ENCODE results near the gene FSCN2. TPM values are rescaled to one million over a fixed set of nuclear protein-coding genes. Genes with fewer than 3 reads are reported as not detected.

Gene FSCN2
- total RNA-seq, 1 experiment from 2014 or later, result 1.6 TPM

DNA sequence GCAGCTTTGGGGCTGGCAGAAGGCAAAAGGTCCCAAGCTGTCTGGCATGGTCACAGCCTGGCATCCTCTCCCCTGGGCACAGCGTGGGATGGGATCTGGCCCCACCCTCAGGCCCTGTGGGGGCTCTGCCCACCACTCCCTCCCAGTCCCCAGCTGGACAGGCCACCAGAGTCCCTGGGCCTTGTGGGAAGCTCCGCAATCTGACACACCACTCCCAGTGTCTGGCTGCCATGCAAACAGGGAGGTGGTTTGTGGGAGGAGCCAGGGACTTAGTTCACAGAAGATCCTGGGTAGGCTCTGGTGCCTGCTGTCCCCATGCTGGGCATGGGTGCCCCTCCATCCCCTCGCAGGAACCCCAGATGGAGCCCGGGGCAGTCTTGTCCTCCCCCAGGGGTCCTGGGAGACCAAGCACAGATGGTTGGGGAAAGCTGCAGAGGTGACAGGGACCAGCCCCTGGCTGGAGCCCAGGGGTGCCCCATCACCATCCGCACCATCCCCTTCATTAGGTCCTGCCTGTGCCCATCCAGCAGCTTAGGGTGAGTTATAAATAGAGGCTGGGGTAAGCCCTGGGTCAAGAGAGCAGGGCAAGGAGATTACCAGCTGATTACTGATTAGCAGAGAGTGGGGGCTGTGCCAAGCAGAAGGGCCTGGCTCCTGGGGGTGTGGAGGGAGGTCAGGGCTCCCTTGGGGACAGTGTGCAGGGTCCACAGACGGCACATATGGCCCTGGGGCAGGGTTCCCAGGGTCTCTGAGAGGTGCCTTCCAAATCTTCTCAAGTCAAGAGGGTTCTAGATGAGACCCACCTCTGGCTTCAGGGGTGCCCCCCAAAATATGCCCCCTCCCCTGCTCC lies 6.2 kb downstream of the FSCN2 start:
- H4K20me1 ChIP-seq (ENCODE audit: control insufficient read depth, insufficient read depth, insufficient read length), result peaks cover 5% of the 10 kb centered on the region
- TF ChIP-seq, protein P1, sequence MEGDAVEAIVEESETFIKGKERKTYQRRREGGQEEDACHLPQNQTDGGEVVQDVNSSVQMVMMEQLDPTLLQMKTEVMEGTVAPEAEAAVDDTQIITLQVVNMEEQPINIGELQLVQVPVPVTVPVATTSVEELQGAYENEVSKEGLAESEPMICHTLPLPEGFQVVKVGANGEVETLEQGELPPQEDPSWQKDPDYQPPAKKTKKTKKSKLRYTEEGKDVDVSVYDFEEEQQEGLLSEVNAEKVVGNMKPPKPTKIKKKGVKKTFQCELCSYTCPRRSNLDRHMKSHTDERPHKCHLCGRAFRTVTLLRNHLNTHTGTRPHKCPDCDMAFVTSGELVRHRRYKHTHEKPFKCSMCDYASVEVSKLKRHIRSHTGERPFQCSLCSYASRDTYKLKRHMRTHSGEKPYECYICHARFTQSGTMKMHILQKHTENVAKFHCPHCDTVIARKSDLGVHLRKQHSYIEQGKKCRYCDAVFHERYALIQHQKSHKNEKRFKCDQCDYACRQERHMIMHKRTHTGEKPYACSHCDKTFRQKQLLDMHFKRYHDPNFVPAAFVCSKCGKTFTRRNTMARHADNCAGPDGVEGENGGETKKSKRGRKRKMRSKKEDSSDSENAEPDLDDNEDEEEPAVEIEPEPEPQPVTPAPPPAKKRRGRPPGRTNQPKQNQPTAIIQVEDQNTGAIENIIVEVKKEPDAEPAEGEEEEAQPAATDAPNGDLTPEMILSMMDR (conservative IDR thresholded peaks at IDR 0.05), result no peak
- H4K8ac ChIP-seq (replicated peaks; ENCODE audit: insufficient read length, low read depth, low read length), result no peak overlapping the region
- H2BK5ac ChIP-seq (ENCODE audit: insufficient read length, low read length), result no peak overlapping the region
- H3K9ac ChIP-seq (ENCODE audit: extremely low read depth, insufficient read length, low read length), result no peak overlapping the region
- Mint-ChIP-seq H3K4me3 (no peak overlapping the region), H3K9me3 (no peaks in the 10 kb centered on the region; a peak in 1 of 5 replicates), H3K27me3 (ENCODE audit: low read depth) (peaks cover 33% of the 10 kb centered on the region), H3K4me1 (0 out of 4 replicates have a peak, but pooled peaks cover 5 to 7% of the 10 kb centered on the region in 2 experiments), H3K27ac (no peak overlapping the region), H3K36me3 (ENCODE audit: insufficient read depth in 1 of 3, low read depth in 3 of 3) (peaks cover 0 to 5% (median 4%) of the 10 kb centered on the region in 3 experiments; a peak in 3 of 7 replicates)
- H3K4ac ChIP-seq (ENCODE audit: low read depth, low read length), result no peak overlapping the region
- no peak overlapping the region for H3K23ac ChIP-seq (ENCODE audit: insufficient read length, low read depth, low read length)
- H2BK120ac ChIP-seq (ENCODE audit: low read depth, low read length, poor library complexity, severe bottlenecking), result no peak overlapping the region
- H3K9me3 ChIP-seq (ENCODE audit: control insufficient read depth, low read depth, low read length), result no peaks in the 10 kb centered on the region
- no peak overlapping the region for H4K91ac ChIP-seq (ENCODE audit: insufficient read length, low read depth, low read length)
- no peak overlapping the region for H2BK20ac ChIP-seq (ENCODE audit: low read depth, low read length, poor library complexity, severe bottlenecking)
- H2AK5ac ChIP-seq (ENCODE audit: insufficient read length, low read length), result no peak overlapping the region
- no peak overlapping the region for H3K14ac ChIP-seq (ENCODE audit: insufficient read depth, low read length)
- no peaks in the 10 kb centered on the region for H3K79me1 ChIP-seq (ENCODE audit: insufficient read depth, low read depth, low read length, poor library complexity, severe bottlenecking)
- peaks cover 7% of the 10 kb centered on the region; the same call in 1 of the 2 replicates for H3K27me3 ChIP-seq (ENCODE audit: insufficient read depth, low read length)
- no peak overlapping the region for H2BK12ac ChIP-seq (ENCODE audit: insufficient read length, low read depth, low read length)
- no peaks in the 10 kb centered on the region for H3K4me1 ChIP-seq (ENCODE audit: insufficient read depth, low read length)
- no CpG with 5 or more reads among the region's 6 CpGs for WGBS (ENCODE audit: extremely low coverage, insufficient read length, low lambda C conversion rate)
- no peak overlapping the region for H3K27ac ChIP-seq (ENCODE audit: insufficient read length, low read depth, low read length)
- no peaks in the 10 kb centered on the region for H3K79me2 ChIP-seq (ENCODE audit: insufficient read depth, low read length)
- DNase-seq, result no peak
- H2AFZ ChIP-seq (ENCODE audit: low read length), result no peak overlapping the region
- H3K4me2 ChIP-seq (ENCODE audit: insufficient read depth, insufficient read length, low read length), result no peak overlapping the region
- H3K23me2 ChIP-seq (ENCODE audit: insufficient read length, low read depth, low read length, poor library complexity, severe bottlenecking), result peaks cover 5% of the 10 kb centered on the region
- H2BK15ac ChIP-seq (ENCODE audit: low read depth, low read length), result no peak overlapping the region
- no peak overlapping the region for H3K56ac ChIP-seq (ENCODE audit: insufficient read length, low read depth, low read length)
- H4K5ac ChIP-seq (ENCODE audit: insufficient read length, low read depth, low read length), result no peak overlapping the region
- no peak overlapping the region for H3K18ac ChIP-seq (ENCODE audit: insufficient read length, low read depth, low read length)
- H3T11ph ChIP-seq (ENCODE audit: low read length), result no peak overlapping the region
